SJSA1 (cell line): ENCODE measurements around the gene NKTR. TPM values are rescaled to one million over a fixed set of nuclear protein-coding genes. Genes with fewer than 3 reads are reported as not detected.
A peak's percentile ranks its signal among the peaks of the same experiment; 100 is the strongest.
"Not testable (repeated sequence)": the region's sequence is repeated elsewhere in the genome, so short reads cannot be mapped to it uniquely, and the experiment has no call there.

ENCODE experiments used
- DNase-seq, 2 experiments: peaks; one replicate each; pipeline ENCODE4 v3.0.0-alpha.2; 2015 to 2020; ENCODE audit warnings: low spot score in 2 of 2, low read depth in 1 of 2
- H3K27ac ChIP-seq: fragments of 250-450 bp; sonication (Bioruptor Pico); 2 replicates; pipeline ENCODE4 v1.5.1; 2020; ENCODE audit warnings: mild to moderate bottlenecking, moderate library complexity
- H3K27me3 ChIP-seq: fragments of 250-450 bp; sonication (Bioruptor Pico); replicated peaks from 2 replicates; pipeline ENCODE4 v1.5.1; 2020; ENCODE audit warnings: mild to moderate bottlenecking, moderate library complexity
- H3K36me3 ChIP-seq: fragments of 250-450 bp; sonication (Bioruptor Pico); 2 replicates; pipeline ENCODE4 v1.5.1; 2020; ENCODE audit warnings: mild to moderate bottlenecking
- H3K4me1 ChIP-seq: fragments of 250-450 bp; sonication (Bioruptor Pico); replicated peaks from 2 replicates; pipeline ENCODE4 v1.6.1; 2021; ENCODE audit warnings: mild to moderate bottlenecking
- H3K4me3 ChIP-seq: fragments of 250-450 bp; sonication (Bioruptor Pico); 2 replicates; pipeline ENCODE4 v1.5.1; 2020; ENCODE audit warnings: mild to moderate bottlenecking
- H3K9me3 ChIP-seq: fragments of 250-450 bp; sonication (Bioruptor Pico); replicated peaks from 2 replicates; pipeline ENCODE4 v1.5.1; 2020; ENCODE audit warnings: mild to moderate bottlenecking
- total RNA-seq: library from RNA; depleted of rRNA; stranded (reverse); fragments of >200 nt; shearing (Covaris generic); gene quantifications from 2 replicates; pipeline ENCODE4 v1.2.3, GENCODE V29; 2014; rRNA removed

Gene NKTR
- 14.5 and 33.7 TPM in 2 replicates for total RNA-seq

GRCh38 chr3:42600111-42600957 is at the start of gene NKTR:
NKTR (plus strand) TSS chr3:42600686; CDS start chr3:42601007, 321 bp downstream.
- peak; percentile 96 to 97 for DNase-seq
- no peaks in the 10 kb centered on the region for H3K27me3 ChIP-seq
- H3K9me3 ChIP-seq = no peaks in the 10 kb centered on the region

GRCh38 chr3:42552830-42553229 is 47.7 kb upstream of the NKTR start:
- Histone ChIP-seq H3K27ac (no peak overlapping the region), H3K27me3 (no peaks in the 10 kb centered on the region), H3K36me3 (peaks cover 46% of the 10 kb centered on the region), H3K4me3 (no peak overlapping the region), H3K4me1 (no peaks in the 10 kb centered on the region), H3K9me3 (no peaks in the 10 kb centered on the region)
- DNase-seq = no peak

More at GRCh38 chr3:42600111-42600957, at the start of gene NKTR:
- Histone ChIP-seq H3K27ac (peak within 1 kb of the TSS; percentile 77), H3K4me1 (peaks cover 8% of the 10 kb centered on the region), H3K4me3 (peak within 1 kb of the TSS; percentile 82), H3K36me3 (peaks cover 24% of the 10 kb centered on the region)

GRCh38 chr3:42556089-42556632 is 44.3 kb upstream of the NKTR start:
- H3K27ac ChIP-seq = no peak overlapping the region
- H3K27me3 ChIP-seq = no peaks in the 10 kb centered on the region
- DNase-seq = no peak
- peaks cover 60% of the 10 kb centered on the region for H3K36me3 ChIP-seq
- H3K9me3 ChIP-seq = no peaks in the 10 kb centered on the region
- no peak overlapping the region for H3K4me3 ChIP-seq
- no peaks in the 10 kb centered on the region for H3K4me1 ChIP-seq

- not testable (repeated sequence) for H3K9me3 ChIP-seq, H3K4me1 ChIP-seq, H3K27me3 ChIP-seq, H3K27ac ChIP-seq, DNase-seq, H3K4me3 ChIP-seq
- peaks cover 60% of the 10 kb centered on the region for H3K36me3 ChIP-seq
Observed at GRCh38 chr3:42556817-42557216, 43.7 kb upstream of the NKTR start.

- no peak for DNase-seq
- Histone ChIP-seq H3K9me3 (no peaks in the 10 kb centered on the region), H3K4me3 (no peak overlapping the region), H3K27me3 (no peaks in the 10 kb centered on the region), H3K36me3 (peaks cover 60% of the 10 kb centered on the region), H3K27ac (no peak overlapping the region), H3K4me1 (no peaks in the 10 kb centered on the region)
Observed at GRCh38 chr3:42557854-42558253, 42.6 kb upstream of the NKTR start.

GRCh38 chr3:42562047-42562907 is 38.2 kb upstream of the NKTR start:
- Histone ChIP-seq H3K27ac (no peak overlapping the region), H3K4me1 (no peaks in the 10 kb centered on the region), H3K4me3 (no peak overlapping the region), H3K9me3 (no peaks in the 10 kb centered on the region), H3K27me3 (no peaks in the 10 kb centered on the region), H3K36me3 (peaks cover 56% of the 10 kb centered on the region)
- DNase-seq = no peak

- Histone ChIP-seq H3K9me3 (no peaks in the 10 kb centered on the region), H3K27me3 (no peaks in the 10 kb centered on the region), H3K27ac (no peak overlapping the region), H3K36me3 (peaks cover 51% of the 10 kb centered on the region), H3K4me3 (no peak overlapping the region), H3K4me1 (no peaks in the 10 kb centered on the region)
- no peak for DNase-seq
Observed at GRCh38 chr3:42569593-42570142, 30.8 kb upstream of the NKTR start.

- DNase-seq = peak; percentile 11 to 49
- Histone ChIP-seq H3K27ac (no peak overlapping the region), H3K4me3 (no peak overlapping the region)
Observed at GRCh38 chr3:42572278-42572677, 28.2 kb upstream of the NKTR start.

GRCh38 chr3:42575137-42575741 is 25.2 kb upstream of the NKTR start:
- Histone ChIP-seq H3K9me3 (no peaks in the 10 kb centered on the region), H3K27ac (no peak overlapping the region), H3K36me3 (peaks cover 27% of the 10 kb centered on the region), H3K27me3 (no peaks in the 10 kb centered on the region), H3K4me1 (no peaks in the 10 kb centered on the region; the same call in 1 of the 2 replicates), H3K4me3 (no peak overlapping the region)
- no peak for DNase-seq

More at GRCh38 chr3:42572278-42572677, 28.2 kb upstream of the NKTR start:
- Histone ChIP-seq H3K27me3 (no peaks in the 10 kb centered on the region), H3K4me1 (no peaks in the 10 kb centered on the region), H3K36me3 (peaks cover 34% of the 10 kb centered on the region), H3K9me3 (no peaks in the 10 kb centered on the region)

- no peaks in the 10 kb centered on the region for H3K27me3 ChIP-seq
- H3K4me1 ChIP-seq = peaks cover 12% of the 10 kb centered on the region
- H3K4me3 ChIP-seq = no peak overlapping the region
- DNase-seq = no peak
- no peaks in the 10 kb centered on the region for H3K9me3 ChIP-seq
- peaks cover 29% of the 10 kb centered on the region for H3K36me3 ChIP-seq
- no peak overlapping the region for H3K27ac ChIP-seq
Observed at GRCh38 chr3:42578054-42578453, 22.4 kb upstream of the NKTR start.

- not testable (repeated sequence) for H3K27ac ChIP-seq, H3K4me3 ChIP-seq, H3K27me3 ChIP-seq, H3K9me3 ChIP-seq, DNase-seq
- Histone ChIP-seq H3K36me3 (peaks cover 23% of the 10 kb centered on the region), H3K4me1 (peaks cover 12% of the 10 kb centered on the region)
Observed at GRCh38 chr3:42579346-42579745, 21.1 kb upstream of the NKTR start.

- Histone ChIP-seq H3K4me3 (peak overlapping the region; percentile 94), H3K4me1 (peaks cover 12% of the 10 kb centered on the region), H3K27me3 (no peaks in the 10 kb centered on the region), H3K9me3 (no peaks in the 10 kb centered on the region), H3K36me3 (peaks cover 23% of the 10 kb centered on the region), H3K27ac (peak overlapping the region; percentile 85)
- DNase-seq = no peak
Observed at GRCh38 chr3:42581400-42581708, 19.1 kb upstream of the NKTR start.

GRCh38 chr3:42581709-42582473 is 18.6 kb upstream of the NKTR start, which contains the start of gene SEC22C:
SEC22C (minus strand) TSS chr3:42581967; CDS start chr3:42569046, 12,921 bp downstream.
- peak within 1 kb of the TSS; percentile 85 for H3K27ac ChIP-seq
- H3K27me3 ChIP-seq = no peaks in the 10 kb centered on the region
- H3K4me1 ChIP-seq = peaks cover 12% of the 10 kb centered on the region
- peaks cover 23% of the 10 kb centered on the region for H3K36me3 ChIP-seq
- DNase-seq = peak; percentile 91 to 93
- H3K9me3 ChIP-seq = no peaks in the 10 kb centered on the region
- H3K4me3 ChIP-seq = peak within 1 kb of the TSS; percentile 94
